Natural killer cell (primary cell): Measurements from ENCODE around the gene FAM78B. TPM values are rescaled to one million over a fixed set of nuclear protein-coding genes. Genes with fewer than 3 reads are reported as not detected.

Source experiments
- ATAC-seq, 3 donors: fragments of 150-1000 bp in 2 of 3; fragments of 200-7000 bp in 1 of 3; cut with Tn5 transposase; 1 replicate in 1 of 3; 2 replicates in 2 of 3; pipeline ENCODE4 v1.10.0; 2021; ENCODE audit warnings: mild to moderate bottlenecking in 2 of 3, moderate library complexity in 2 of 3
- DNase-seq, 2 donors: peaks; one replicate each; pipeline versions ENCODE4 v3.0.0 to v3.0.0-alpha.2; 2013 to 2021; ENCODE audit warnings: mixed read lengths in 1 of 2
- H3K27ac ChIP-seq: one replicate; pipeline ENCODE4 v1.5.1; 2013; ENCODE audit warnings: mild to moderate bottlenecking, low read length
- H3K27me3 ChIP-seq: one replicate; pipeline ENCODE4 v1.6.1; 2013; ENCODE audit warnings: low read length; ENCODE audit not compliant: control insufficient read depth, insufficient read depth
- H3K36me3 ChIP-seq: one replicate; pipeline ENCODE4 v1.6.1; 2013; ENCODE audit warnings: low read length; ENCODE audit not compliant: control insufficient read depth, insufficient read depth
- H3K4me1 ChIP-seq: one replicate; pipeline ENCODE4 v1.6.1; 2013; ENCODE audit warnings: low read length; ENCODE audit not compliant: control insufficient read depth, insufficient read depth
- H3K4me3 ChIP-seq: one replicate; pipeline ENCODE4 v1.5.1; 2013; ENCODE audit warnings: low read length
- H3K9me3 ChIP-seq: one replicate; pipeline ENCODE4 v1.6.1; 2013; ENCODE audit warnings: low read length; ENCODE audit not compliant: control insufficient read depth, insufficient read depth
- H3K27ac Mint-ChIP-seq, 2 donors: one replicate each; pipeline ENCODE4 v1.8.0; 2022; ENCODE audit warnings: mild to moderate bottlenecking in 2 of 2, mixed read lengths in 2 of 2, moderate library complexity in 1 of 2
- H3K27me3 Mint-ChIP-seq, 2 donors: one replicate each; pipeline ENCODE4 v1.8.0; 2022; ENCODE audit warnings: low read depth in 2 of 2, mixed read lengths in 2 of 2
- H3K36me3 Mint-ChIP-seq: one replicate; pipeline ENCODE4 v1.8.0; 2022; ENCODE audit warnings: mixed read lengths
- H3K4me1 Mint-ChIP-seq, 2 donors: one replicate each; pipeline ENCODE4 v1.8.0; 2022; ENCODE audit warnings: mixed read lengths in 2 of 2
- H3K4me3 Mint-ChIP-seq: one replicate; pipeline ENCODE4 v1.8.0; 2022; ENCODE audit warnings: mild to moderate bottlenecking, moderate library complexity, mixed read lengths
- H3K9me3 Mint-ChIP-seq, 2 donors: one replicate each; pipeline ENCODE4 v1.8.0; 2022; ENCODE audit warnings: mixed read lengths in 2 of 2
- WGBS: methylation state at CpG from one replicate; pipeline ENCODE4 v1.1.7; 2013; ENCODE audit warnings: missing lambda C conversion rate; ENCODE audit not compliant: insufficient coverage; 5-methylcytosine and 5-hydroxymethylcytosine counted together
- intact Hi-C: fragments of 100-400 bp; cut with micrococcal nuclease; formaldehyde crosslinking; loops from one replicate; pipeline ENCODE4 v1.14.2; 2022
- total RNA-seq, 4 donors: library from RNA; stranded (reverse); fragments of 120-200 nt in 1 of 4; gene quantifications; one replicate each; pipeline versions ENCODE4 v1.2.3 to v1.2.4, GENCODE V29; 2013 to 2022
- TF ChIP-seq, protein P1 (sequence below): fragments of 200-600 bp; IDR thresholded peaks from one replicate; pipeline ENCODE4 v1.8.0; 2022; ENCODE audit warnings: antibody characterized with exemption

FAM78B gene
- total RNA-seq, 3 donors from 2014 or later (not counting 1 experiment from before 2014, with no cell fraction given), result not detected

GRCh38 chr1:166113630-166114029 lies 53.2 kb downstream of the FAM78B start:
- H3K4me3 Mint-ChIP-seq, result no peak overlapping the region
- no peaks in the 10 kb centered on the region for H3K4me1 ChIP-seq
- H3K27me3 Mint-ChIP-seq, result peaks cover 3 to 14% of the 10 kb centered on the region in 2 donors
- no peaks in the 10 kb centered on the region for H3K27me3 ChIP-seq
- no peaks in the 10 kb centered on the region for H3K4me1 Mint-ChIP-seq
- DNase-seq, result no peak
- H3K27ac ChIP-seq, result no peak overlapping the region
- no peaks in the 10 kb centered on the region for H3K36me3 ChIP-seq
- H3K9me3 Mint-ChIP-seq, result no peaks in the 10 kb centered on the region
- H3K9me3 ChIP-seq, result no peaks in the 10 kb centered on the region
- WGBS, result 90% methylated on average over 1 of the region's 1 CpG
- TF ChIP-seq, protein P1, sequence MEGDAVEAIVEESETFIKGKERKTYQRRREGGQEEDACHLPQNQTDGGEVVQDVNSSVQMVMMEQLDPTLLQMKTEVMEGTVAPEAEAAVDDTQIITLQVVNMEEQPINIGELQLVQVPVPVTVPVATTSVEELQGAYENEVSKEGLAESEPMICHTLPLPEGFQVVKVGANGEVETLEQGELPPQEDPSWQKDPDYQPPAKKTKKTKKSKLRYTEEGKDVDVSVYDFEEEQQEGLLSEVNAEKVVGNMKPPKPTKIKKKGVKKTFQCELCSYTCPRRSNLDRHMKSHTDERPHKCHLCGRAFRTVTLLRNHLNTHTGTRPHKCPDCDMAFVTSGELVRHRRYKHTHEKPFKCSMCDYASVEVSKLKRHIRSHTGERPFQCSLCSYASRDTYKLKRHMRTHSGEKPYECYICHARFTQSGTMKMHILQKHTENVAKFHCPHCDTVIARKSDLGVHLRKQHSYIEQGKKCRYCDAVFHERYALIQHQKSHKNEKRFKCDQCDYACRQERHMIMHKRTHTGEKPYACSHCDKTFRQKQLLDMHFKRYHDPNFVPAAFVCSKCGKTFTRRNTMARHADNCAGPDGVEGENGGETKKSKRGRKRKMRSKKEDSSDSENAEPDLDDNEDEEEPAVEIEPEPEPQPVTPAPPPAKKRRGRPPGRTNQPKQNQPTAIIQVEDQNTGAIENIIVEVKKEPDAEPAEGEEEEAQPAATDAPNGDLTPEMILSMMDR, result no peak
- no peak for ATAC-seq
- intact Hi-C loops, result no loop called here
- no peak overlapping the region for H3K4me3 ChIP-seq
- no peaks in the 10 kb centered on the region for H3K36me3 Mint-ChIP-seq
- no peak overlapping the region for H3K27ac Mint-ChIP-seq

DNA sequence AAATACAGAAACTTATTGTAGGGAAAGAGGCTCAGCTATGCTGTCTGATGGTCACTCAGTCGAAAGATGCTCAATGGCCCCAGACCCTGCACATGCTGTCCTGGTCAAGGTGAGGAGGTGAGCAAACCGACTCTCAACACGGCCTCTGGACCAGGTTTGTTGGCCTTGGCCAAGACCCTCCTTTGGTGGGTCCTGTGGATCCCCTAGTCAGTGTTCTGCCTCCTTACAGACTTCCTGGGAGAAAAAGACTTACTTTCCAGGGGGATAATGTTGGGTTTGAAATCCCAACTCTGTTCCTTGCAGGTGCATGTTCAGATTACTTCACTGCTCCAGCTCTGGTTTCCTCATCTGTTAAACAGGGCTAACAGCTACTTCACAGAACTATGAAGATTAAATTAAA lies 53.8 kb downstream of the FAM78B start:
- no peaks in the 10 kb centered on the region for H3K36me3 ChIP-seq
- intact Hi-C loops, result no loop called here
- H3K27me3 Mint-ChIP-seq, result peaks cover 3 to 12% of the 10 kb centered on the region in 2 donors
- WGBS, result 86% methylated on average over 3 of the region's 3 CpGs
- no peaks in the 10 kb centered on the region for H3K4me1 ChIP-seq
- no peaks in the 10 kb centered on the region for H3K4me1 Mint-ChIP-seq
- no peaks in the 10 kb centered on the region for H3K9me3 ChIP-seq
- no peak overlapping the region for H3K27ac ChIP-seq
- no peak overlapping the region for H3K27ac Mint-ChIP-seq
- no peaks in the 10 kb centered on the region for H3K9me3 Mint-ChIP-seq
- H3K27me3 ChIP-seq, result no peaks in the 10 kb centered on the region
- TF ChIP-seq, protein P1, result no peak
- no peak for DNase-seq
- no peak for ATAC-seq
- no peaks in the 10 kb centered on the region for H3K36me3 Mint-ChIP-seq
- H3K4me3 Mint-ChIP-seq, result no peak overlapping the region
- H3K4me3 ChIP-seq, result no peak overlapping the region

GRCh38 chr1:166112425-166112824 lies 54.4 kb downstream of the FAM78B start:
- no peak for ATAC-seq

GRCh38 chr1:166111430-166111829 lies 55.4 kb downstream of the FAM78B start:
- intact Hi-C loops, result no loop called here
- Mint-ChIP-seq H3K36me3 (no peaks in the 10 kb centered on the region), H3K27ac (no peak overlapping the region), H3K4me3 (no peak overlapping the region), H3K4me1 (no peaks in the 10 kb centered on the region), H3K27me3 (peaks cover 0 to 5% of the 10 kb centered on the region in 2 donors), H3K9me3 (no peaks in the 10 kb centered on the region)
- no peaks in the 10 kb centered on the region for H3K27me3 ChIP-seq
- no peaks in the 10 kb centered on the region for H3K36me3 ChIP-seq
- H3K9me3 ChIP-seq, result no peaks in the 10 kb centered on the region
- no peak for DNase-seq
- TF ChIP-seq, protein P1, result no peak
- WGBS, result 54% methylated on average over 3 of the region's 3 CpGs
- H3K4me3 ChIP-seq, result no peak overlapping the region
- ATAC-seq, result no peak
- H3K4me1 ChIP-seq, result no peaks in the 10 kb centered on the region
- no peak overlapping the region for H3K27ac ChIP-seq

More at GRCh38 chr1:166112425-166112824, 54.4 kb downstream of the FAM78B start:
- H3K27ac ChIP-seq, result no peak overlapping the region
- DNase-seq, result no peak
- intact Hi-C loops, result no loop called here
- no peaks in the 10 kb centered on the region for H3K4me1 ChIP-seq
- no peaks in the 10 kb centered on the region for H3K27me3 ChIP-seq
- H3K27ac Mint-ChIP-seq, result no peak overlapping the region
- no peaks in the 10 kb centered on the region for H3K36me3 Mint-ChIP-seq
- no peak overlapping the region for H3K4me3 ChIP-seq
- TF ChIP-seq, protein P1, result no peak
- peaks cover 3 to 7% of the 10 kb centered on the region in 2 donors for H3K27me3 Mint-ChIP-seq
- 85% methylated on average over 2 of the region's 2 CpGs for WGBS
- H3K9me3 Mint-ChIP-seq, result no peaks in the 10 kb centered on the region
- H3K4me1 Mint-ChIP-seq, result no peaks in the 10 kb centered on the region
- H3K9me3 ChIP-seq, result no peaks in the 10 kb centered on the region
- no peak overlapping the region for H3K4me3 Mint-ChIP-seq
- H3K36me3 ChIP-seq, result no peaks in the 10 kb centered on the region
